Adipocyte (in vitro differentiated cells): ENCODE data around the gene ZNF460.
"Not testable (repeated sequence)": the region's sequence is repeated elsewhere in the genome, so short reads cannot be mapped to it uniquely, and the experiment has no call there.

Experiments
- DNase-seq: peaks from one replicate; pipeline ENCODE4 v3.0.0-alpha.2; 2015; ENCODE audit warnings: low read depth
- H3K27me3 ChIP-seq: replicated peaks from 2 replicates; pipeline ENCODE4 v1.7.0; 2013; ENCODE audit warnings: mild to moderate bottlenecking, low read length, moderate library complexity; ENCODE audit not compliant: control insufficient read depth, insufficient read depth
- H3K36me3 ChIP-seq: 2 replicates; pipeline ENCODE4 v1.7.0; 2013; ENCODE audit warnings: low read length, mild to moderate bottlenecking, moderate library complexity; ENCODE audit not compliant: control insufficient read depth, insufficient read depth, severe bottlenecking
- H3K4me1 ChIP-seq: 2 replicates; pipeline ENCODE4 v1.7.0; 2013; ENCODE audit warnings: mild to moderate bottlenecking, low read length, moderate library complexity; ENCODE audit not compliant: control insufficient read depth, insufficient read depth
- H3K4me3 ChIP-seq: 2 replicates; pipeline ENCODE4 v1.7.0; 2013; ENCODE audit warnings: mild to moderate bottlenecking, low read length, moderate library complexity
- H3K9ac ChIP-seq: 2 replicates; pipeline ENCODE4 v1.7.0; 2013; ENCODE audit warnings: mild to moderate bottlenecking, low read length, moderate library complexity
- H3K9me3 ChIP-seq: 2 replicates; pipeline ENCODE4 v1.7.0; 2013; ENCODE audit warnings: mild to moderate bottlenecking, low read length, moderate library complexity; ENCODE audit not compliant: control insufficient read depth

The ZNF460 gene

GRCh38 chr19:57249329-57249728 is 31.0 kb upstream of the ZNF460 start:
- no peak overlapping the region for H3K4me3 ChIP-seq
- no peaks in the 10 kb centered on the region for H3K27me3 ChIP-seq
- H3K9me3 ChIP-seq: no peaks in the 10 kb centered on the region
- H3K9ac ChIP-seq: no peak overlapping the region
- H3K36me3 ChIP-seq: peaks cover 89% of the 10 kb centered on the region
- H3K4me1 ChIP-seq: no peaks in the 10 kb centered on the region
- DNase-seq: no peak

- DNase-seq, H3K4me3 ChIP-seq, H3K4me1 ChIP-seq, H3K9me3 ChIP-seq, H3K27me3 ChIP-seq, H3K9ac ChIP-seq: not testable (repeated sequence)
- peaks cover 70% of the 10 kb centered on the region for H3K36me3 ChIP-seq
Observed at GRCh38 chr19:57253767-57254166, 26.5 kb upstream of the ZNF460 start.

- Histone ChIP-seq H3K9ac (no peak overlapping the region), H3K9me3 (no peaks in the 10 kb centered on the region), H3K27me3 (no peaks in the 10 kb centered on the region), H3K4me1 (peaks cover 6% of the 10 kb centered on the region), H3K4me3 (no peak overlapping the region), H3K36me3 (peaks cover 21% of the 10 kb centered on the region)
- no peak for DNase-seq
Observed at GRCh38 chr19:57262044-57262443, 18.2 kb upstream of the ZNF460 start.

DNA sequence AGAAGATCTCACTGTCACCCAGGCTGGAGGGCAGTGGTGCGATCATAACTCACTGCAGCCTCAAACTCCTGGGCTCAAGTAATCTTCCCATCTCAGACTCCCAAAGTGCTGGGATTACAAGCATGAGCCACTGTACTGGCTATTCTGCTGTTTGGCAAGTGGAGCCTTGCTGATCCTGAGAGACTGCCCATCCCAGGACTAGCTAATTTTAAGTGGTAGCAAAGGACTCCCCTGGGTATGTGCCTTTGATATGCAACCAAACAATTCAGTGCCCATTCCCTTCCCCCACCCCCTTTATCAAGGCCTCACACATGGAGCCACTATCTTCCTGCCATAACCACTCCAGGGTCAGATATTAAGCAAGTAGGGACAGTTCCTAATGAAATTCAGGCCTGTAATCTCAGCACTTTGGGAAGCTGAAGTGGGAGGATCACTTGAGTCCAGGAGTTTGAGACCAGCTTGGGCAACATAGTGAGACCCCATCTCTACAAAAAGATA is 17.0 kb upstream of the ZNF460 start:
- Histone ChIP-seq H3K9me3 (no peaks in the 10 kb centered on the region), H3K9ac (no peak overlapping the region), H3K36me3 (peaks cover 21% of the 10 kb centered on the region), H3K27me3 (no peaks in the 10 kb centered on the region), H3K4me3 (no peak overlapping the region), H3K4me1 (peaks cover 6% of the 10 kb centered on the region)
- no peak for DNase-seq

- no peak for DNase-seq
- H3K4me3 ChIP-seq: no peak overlapping the region
- no peak overlapping the region for H3K9ac ChIP-seq
- peaks cover 10% of the 10 kb centered on the region for H3K36me3 ChIP-seq
- H3K27me3 ChIP-seq: no peaks in the 10 kb centered on the region
- peaks cover 6% of the 10 kb centered on the region for H3K4me1 ChIP-seq
- H3K9me3 ChIP-seq: no peaks in the 10 kb centered on the region
Observed at GRCh38 chr19:57267291-57267690, 13.0 kb upstream of the ZNF460 start.

- H3K36me3 ChIP-seq: peaks cover 4% of the 10 kb centered on the region
- no peaks in the 10 kb centered on the region for H3K27me3 ChIP-seq
- H3K4me1 ChIP-seq: no peaks in the 10 kb centered on the region
- H3K9ac ChIP-seq: no peak overlapping the region
- peak; percentile 74 for DNase-seq
- no peaks in the 10 kb centered on the region for H3K9me3 ChIP-seq
- no peak overlapping the region for H3K4me3 ChIP-seq
Observed at GRCh38 chr19:57269515-57270250, 10.6 kb upstream of the ZNF460 start.

DNA sequence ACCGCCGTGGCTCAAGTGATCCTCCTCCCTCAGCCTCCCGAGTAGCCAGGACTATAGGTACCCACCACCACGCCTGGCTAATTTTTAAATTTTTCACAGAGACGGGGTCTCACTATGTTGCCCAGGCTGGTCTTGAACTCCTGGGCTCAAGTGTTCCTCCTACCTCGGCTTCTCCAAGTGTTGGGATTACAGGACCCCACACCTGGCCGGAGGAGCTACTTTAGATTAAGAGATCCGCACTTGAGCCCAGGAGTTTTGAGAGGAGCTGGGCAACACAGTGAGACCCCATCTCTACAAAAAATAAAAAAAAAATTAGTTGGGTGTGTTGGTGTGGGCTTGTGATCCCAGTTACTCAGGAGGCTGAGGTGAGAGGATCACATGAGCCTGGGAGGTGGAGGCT is 9.0 kb upstream of the ZNF460 start:
- H3K27me3 ChIP-seq: no peaks in the 10 kb centered on the region
- no peaks in the 10 kb centered on the region for H3K9me3 ChIP-seq
- no peak overlapping the region for H3K9ac ChIP-seq
- H3K4me1 ChIP-seq: no peaks in the 10 kb centered on the region
- H3K4me3 ChIP-seq: no peak overlapping the region
- H3K36me3 ChIP-seq: peaks cover 4% of the 10 kb centered on the region
- DNase-seq: no peak

DNA sequence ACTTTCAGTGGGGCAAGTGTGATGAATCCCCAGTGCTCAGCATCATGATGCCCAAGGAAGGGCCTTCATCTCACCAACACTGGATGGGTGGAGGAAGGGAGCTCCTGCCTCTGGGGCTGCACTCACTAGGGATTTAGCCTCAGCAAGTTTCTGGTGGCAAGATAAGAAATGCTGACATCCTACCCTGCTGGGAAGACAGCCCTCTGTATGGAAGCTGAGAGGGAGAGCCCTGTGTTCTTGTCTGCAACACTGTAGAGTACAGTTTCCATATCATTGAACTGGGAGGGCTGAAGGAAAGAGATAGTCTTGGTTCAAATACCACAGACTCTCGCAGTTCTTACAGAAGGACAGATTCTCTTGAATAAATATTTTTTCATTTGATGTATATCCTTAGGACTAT is 7.3 kb upstream of the ZNF460 start:
- no peaks in the 10 kb centered on the region for H3K27me3 ChIP-seq
- peaks cover 7% of the 10 kb centered on the region for H3K36me3 ChIP-seq
- no peak for DNase-seq
- no peaks in the 10 kb centered on the region for H3K9me3 ChIP-seq
- no peak overlapping the region for H3K9ac ChIP-seq
- no peak overlapping the region for H3K4me3 ChIP-seq
- H3K4me1 ChIP-seq: no peaks in the 10 kb centered on the region

DNA sequence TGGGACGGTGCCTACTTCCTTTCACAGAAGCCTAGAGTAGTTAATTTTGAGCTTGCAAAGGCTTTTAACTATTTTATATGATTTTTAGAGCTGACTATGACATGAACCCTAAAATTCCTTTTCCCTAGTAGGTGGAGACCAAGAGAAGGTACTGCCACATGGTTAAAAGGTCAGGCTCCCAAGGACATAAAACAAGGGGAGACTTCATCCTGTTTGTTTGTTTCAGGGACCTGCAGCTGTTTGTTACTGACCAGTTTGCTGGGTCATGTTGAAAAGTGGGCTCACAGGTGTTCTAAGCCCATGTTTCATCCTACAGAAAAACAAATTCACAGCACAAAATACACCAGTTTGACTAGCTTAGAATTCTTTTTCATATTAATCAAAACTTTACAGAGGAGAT is 3.9 kb upstream of the ZNF460 start:
- DNase-seq: no peak
- Histone ChIP-seq H3K4me1 (peaks cover 5% of the 10 kb centered on the region), H3K9ac (no peak overlapping the region), H3K4me3 (no peak overlapping the region), H3K9me3 (no peaks in the 10 kb centered on the region), H3K27me3 (no peaks in the 10 kb centered on the region), H3K36me3 (peaks cover 3% of the 10 kb centered on the region)

GRCh38 chr19:57278481-57278880 is 1.8 kb upstream of the ZNF460 start:
- peak; percentile 14 for DNase-seq
- not testable (repeated sequence) for H3K4me3 ChIP-seq

DNA sequence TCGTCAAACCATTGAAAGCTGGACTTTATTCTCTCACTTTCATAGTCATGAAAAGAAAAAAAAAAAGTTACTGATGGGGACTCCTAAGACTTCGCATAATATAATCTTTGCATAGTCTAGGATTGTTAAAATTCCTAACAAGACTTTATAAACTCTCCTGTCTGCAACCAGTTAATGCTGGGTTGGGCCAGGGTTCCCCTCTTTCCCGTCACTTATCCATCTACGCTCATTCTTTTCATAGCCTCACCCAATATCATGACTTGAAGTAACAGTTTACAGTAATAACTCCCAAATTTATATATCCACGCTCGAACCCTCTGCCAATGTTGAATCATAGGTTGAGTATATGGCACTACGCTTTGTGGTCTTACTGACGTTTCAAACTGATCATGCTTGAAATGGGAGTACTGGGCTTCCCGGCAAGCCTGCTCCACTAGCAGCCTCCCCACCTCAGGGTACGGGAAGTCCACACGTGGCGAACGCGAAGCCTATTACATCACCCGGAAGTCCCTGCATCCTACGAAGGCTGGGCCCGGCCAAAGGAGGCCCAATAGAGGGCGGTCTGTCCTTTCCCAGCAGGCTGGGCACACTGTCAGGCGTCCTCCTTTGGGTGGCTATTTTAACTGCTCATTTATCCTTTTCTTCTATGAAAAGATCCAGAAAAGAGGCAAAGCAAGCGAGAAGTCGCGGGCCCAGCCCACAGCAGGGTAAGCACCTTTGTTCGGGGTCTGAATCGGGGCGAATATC is 694 bp upstream of the ZNF460 start:
- H3K4me1 ChIP-seq: peaks cover 24% of the 10 kb centered on the region
- H3K9ac ChIP-seq: peak overlapping the region; percentile 98
- DNase-seq: peak; percentile 98
- H3K36me3 ChIP-seq: peaks cover 16% of the 10 kb centered on the region
- H3K27me3 ChIP-seq: no peaks in the 10 kb centered on the region
- H3K4me3 ChIP-seq: peak overlapping the region; percentile 93
- no peaks in the 10 kb centered on the region for H3K9me3 ChIP-seq

More at GRCh38 chr19:57278481-57278880, 1.8 kb upstream of the ZNF460 start:
- H3K9ac ChIP-seq, H3K27me3 ChIP-seq, H3K9me3 ChIP-seq, H3K36me3 ChIP-seq: not testable (repeated sequence)
- peaks cover 19% of the 10 kb centered on the region for H3K4me1 ChIP-seq
